Measurements from ENCODE around the gene AREG.

AREG gene

DNA sequence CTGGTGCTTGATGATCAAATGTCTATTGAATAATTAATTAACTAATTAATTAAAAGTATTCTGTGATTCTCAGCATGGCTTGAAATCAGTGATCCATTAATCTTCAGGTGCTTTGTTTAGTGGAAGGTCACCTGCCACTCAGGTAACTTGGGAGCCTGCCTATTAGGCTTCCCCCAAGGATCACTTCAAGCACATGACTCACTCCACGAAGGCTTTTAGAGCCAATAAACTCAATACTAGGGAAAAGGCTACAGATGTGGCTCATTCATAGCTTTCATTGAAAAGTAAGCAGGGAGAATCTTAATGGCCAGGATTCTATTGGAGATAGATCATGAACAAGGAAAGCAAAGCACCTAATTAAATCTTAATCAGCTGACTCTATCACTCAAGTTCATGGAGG is 21.3 kb downstream of the AREG start:
- no peak for DNase-seq

DNA sequence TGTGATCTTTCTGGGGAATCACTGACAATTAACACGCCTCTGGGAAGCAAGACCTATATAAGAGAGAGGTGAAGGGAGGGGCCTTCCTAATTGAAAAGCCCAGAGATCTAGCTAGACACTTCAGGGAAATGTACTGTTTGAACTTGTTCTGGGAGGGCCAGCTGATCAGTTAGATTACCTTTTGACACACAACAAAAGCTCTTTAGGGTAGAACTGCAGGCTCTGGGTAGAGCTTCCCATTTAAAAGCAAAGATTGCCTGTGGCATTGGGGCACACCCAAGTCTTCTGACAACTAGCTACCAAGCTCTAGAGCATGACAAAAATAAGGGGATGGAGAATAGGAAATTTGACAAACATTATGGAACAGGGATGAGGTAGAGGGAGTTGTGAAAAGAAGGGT is 26.3 kb downstream of the AREG start:
- no peak for DNase-seq

DNA sequence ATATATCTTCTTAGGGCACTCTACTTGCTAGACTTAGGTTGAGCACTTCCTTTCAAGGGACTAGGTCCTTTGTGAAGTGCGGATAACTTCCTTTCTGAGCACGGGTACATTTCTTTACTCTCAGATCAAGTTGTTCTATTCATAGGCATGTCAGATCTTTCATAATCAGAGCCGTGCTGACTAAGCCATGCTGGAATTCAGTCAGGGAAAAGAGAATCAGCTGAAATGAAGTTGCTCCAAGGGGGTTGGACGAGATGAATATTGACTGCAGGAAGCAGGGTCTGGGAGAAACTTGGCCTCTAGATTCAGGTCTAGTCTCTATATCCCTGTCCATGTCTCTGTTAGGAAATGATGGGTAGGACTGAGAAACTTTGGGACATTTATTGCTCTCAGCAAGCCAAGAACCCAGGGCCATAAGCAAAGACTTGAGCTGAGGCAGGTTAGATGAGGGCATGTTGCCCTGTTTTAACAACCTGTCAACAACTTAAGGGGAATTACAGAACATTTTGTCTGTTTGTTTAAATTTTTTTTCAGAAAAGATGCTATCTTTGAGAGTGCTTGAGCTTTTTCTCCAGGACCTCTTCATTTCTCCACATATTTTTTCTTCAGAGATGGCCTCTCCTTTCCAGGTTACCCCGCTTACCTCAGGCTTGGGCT is 28.3 kb downstream of the AREG start:
- DNase-seq, result no peak

- DNase-seq, result no peak
Measured at GRCh38 chr4:74474345-74475090, 29.6 kb downstream of the AREG start.

DNA sequence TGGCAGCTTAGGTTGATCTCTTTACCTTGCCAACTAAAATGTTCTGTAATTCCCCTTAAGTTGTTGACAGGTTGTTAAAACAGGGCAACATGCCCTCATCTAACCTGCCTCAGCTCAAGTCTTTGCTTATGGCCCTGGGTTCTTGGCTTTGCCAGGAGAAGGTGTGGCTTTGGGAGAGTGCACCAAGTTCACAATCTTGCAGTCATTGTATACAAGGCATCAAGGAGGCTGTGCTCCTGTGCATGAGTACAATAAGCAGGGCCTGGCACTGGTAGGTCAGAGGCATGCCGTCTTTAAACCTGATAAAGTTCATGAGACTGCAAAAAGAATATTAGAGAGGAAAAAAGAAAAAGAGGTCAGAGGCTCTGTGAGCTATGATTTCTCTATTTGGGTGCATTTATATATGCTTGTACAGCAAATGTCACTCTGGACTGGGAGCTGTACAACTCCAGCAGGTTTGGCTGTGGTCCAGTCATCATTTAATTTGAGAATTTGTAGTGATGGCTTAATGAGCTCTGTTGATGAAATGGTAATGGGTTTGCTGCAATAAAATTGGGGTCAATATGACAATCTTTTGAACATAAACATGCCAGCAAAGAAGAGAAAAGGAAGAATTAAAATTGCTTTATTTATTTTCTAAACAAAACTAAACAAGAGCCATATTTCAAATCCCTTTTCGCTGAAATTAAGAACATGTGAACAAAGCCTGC is 30.3 kb downstream of the AREG start:
- DNase-seq, result no peak

- DNase-seq, result no peak
Measured at GRCh38 chr4:74475946-74476345, 31.0 kb downstream of the AREG start.

DNA sequence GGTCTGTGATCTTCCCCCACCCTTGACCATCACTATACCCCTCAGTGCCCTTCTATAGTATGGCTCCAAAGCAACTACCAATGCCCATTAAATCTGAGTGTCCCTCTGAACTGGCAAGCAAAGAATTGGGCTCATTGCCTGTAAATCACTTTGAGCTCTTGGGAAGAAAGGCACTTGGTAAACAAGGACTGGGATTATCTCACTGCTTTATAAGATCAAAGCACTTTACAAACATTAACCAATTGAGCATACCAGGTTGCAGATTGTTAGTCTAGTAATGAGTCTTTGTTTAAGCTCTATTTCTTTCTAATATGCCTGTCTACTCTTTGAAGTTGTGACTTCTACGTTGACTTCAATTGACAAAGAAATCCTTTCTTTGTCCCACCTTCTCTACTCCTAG is 34.1 kb downstream of the AREG start:
- DNase-seq, result no peak

- no peak for DNase-seq
Measured at GRCh38 chr4:74480267-74480666, 35.3 kb downstream of the AREG start.

GRCh38 chr4:74481891-74482609 is 37.1 kb downstream of the AREG start:
- no peak for DNase-seq

DNA sequence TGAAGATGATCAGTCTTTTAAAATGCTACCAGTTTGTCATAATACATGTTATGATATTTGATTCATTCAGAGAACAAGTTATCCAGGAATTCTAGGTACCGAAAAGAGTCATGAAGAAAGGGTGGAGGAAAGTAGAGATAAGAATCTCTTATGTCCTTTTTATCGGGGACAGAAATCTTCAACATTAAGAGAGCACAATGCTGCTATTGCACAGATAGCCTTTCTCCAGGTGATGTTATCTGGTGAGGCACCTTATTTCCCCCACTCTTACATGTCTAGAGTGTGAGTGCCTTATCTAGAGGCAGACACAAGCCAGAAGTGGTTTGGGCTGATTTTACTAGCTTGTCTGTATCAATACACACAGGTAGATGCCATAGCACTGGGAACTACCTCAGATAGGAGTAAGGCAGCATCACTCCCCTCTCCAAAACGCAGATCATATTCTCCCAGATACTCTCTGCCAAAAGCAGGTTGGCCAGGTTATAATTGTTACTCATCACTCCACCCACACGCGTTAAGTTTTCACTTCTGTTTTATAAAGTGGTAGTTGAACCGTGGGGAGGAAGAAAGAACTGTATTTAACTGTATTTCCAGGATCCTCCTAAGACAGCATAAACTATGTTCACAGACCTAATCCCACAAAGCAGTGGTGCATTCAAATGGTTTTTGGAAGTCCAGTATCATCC is 38.4 kb downstream of the AREG start:
- DNase-seq, result no peak

DNA sequence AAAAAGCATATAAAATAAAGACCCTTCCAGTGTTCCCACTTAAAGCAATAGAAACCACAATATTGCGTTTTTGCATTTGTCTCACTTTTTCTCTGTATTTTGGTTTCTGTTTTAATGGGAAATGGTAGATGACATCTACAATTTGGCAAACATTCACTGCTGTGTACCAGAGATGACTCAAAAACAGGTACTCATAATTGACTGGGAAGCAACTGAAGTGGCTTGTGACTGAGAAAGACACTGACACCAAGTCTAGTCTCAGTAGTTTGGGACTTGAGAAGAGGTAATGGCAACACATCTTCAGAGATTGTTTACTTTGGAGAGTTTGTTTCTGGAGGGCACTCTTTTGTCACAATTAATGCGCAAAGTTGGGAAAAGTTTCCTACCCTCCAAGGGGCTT is 42.0 kb downstream of the AREG start:
- no peak for DNase-seq

DNA sequence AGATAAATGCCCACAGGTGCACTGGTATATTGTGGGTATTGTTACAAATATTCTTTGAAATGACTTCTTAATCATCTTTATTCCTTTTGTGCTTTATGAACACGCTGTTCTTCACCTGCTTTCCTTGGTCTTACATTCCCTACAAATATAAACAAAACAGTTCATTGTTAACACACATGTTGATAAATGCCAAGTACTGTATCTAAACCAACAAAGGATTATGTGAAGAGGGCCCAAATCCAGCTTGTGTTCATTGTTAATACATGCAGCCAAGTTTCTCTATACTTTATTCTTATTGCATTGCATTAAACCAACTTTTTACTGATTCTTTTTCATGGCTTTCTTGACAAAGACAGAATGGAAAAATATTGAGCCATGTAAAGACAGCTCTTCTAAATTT is 42.8 kb downstream of the AREG start:
- DNase-seq, result no peak

DNA sequence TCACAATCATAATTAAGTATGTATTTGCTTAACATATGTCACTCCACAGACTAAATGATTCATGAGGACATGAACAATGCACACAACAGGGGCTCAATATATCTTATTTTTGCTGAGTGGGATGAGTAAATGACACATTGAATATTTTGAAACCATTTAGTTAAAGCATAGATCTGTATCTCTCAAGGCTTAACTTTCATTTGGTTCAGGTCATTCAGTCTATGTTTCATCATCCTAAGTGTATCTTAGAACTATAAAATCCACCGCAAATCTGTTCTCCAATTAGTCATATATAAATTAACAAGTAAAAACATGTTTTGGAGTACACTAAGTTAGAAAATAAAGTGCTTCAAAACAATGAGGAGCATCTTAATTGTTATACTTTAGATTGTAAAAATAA is 45.8 kb downstream of the AREG start:
- DNase-seq, result no peak

DNA sequence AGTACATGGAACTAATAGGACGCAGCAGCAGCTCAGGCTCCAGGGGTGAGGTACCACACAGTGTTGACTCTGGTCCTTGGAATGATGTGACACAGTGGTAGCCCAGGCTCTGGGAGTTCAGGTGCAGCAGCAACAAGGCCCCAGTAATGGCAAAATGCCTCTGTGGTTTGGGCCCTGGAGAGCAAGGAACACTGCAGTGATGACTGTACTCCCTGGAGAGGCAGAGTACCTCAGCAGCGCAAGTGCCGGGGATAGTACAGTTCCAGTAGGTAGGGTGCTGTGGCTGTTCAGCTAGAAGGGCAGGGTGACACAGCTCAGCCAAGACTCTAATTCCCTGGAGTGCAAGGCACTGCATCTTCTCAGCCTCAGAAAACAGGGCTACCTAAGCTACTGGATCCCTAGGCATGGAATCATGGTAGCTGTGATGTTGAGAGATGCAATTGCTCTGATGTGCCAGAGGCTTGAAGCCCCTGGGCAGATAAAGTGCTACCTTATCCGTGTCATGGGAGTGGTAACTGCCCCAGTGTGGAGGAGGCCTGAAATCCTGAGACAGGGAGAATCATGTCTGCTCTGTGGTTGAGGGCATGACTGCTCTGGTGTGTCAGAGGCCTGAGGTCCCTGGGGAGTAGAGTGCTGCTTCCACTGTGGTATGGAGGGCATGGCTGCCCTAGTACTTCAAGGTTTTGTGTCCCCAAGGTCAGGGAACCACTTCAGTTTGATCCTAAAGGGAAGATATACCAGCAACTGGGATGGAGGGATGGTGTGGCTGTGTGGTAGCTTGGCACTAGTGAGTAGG is 55.2 kb downstream of the AREG start:
- no peak for DNase-seq

DNA sequence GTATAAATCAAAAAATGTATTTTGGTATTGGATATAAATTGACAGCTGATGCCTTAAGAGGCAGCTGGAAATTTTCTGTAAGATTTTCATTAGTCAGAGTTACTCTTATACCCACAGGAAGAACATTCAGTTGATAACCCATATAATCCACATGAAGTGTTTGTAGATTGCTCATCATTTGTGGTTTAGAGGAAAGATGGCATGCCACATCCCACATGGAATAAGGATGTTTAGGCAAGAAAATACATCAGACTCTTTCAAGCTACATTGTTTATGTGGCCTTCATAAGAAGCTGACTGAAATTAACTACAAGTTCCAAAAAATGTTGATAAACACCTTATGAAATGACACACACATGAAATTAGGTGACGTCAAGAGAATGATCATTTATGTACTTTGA is 56.6 kb downstream of the AREG start:
- DNase-seq, result no peak

DNA sequence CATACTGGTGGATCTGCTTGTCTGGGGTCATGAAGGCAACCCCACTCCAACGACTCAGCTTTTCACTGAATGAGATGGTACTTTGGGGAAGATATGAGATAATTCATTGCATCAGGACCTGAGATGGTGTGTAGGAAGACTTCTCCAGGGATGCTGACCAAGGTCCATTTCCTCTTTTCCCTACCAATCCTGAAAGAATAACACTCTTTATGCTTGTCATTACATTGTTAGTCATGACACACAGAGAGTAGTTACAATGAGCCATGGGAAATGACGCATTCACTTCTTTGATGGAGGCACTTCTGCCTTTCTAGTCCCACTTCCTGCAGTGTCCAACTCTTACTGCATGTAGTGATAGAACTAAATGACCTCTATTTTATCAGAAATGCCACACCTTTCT is 58.6 kb downstream of the AREG start:
- DNase-seq, result no peak

GRCh38 chr4:74504212-74504611 is 59.3 kb downstream of the AREG start:
- DNase-seq, result no peak

Data from stimulated activated CD4-positive, alpha-beta T cell treated with anti-CD3 and anti-CD28 coated beads, Interleukin-15, amount 100 ng/mL, for 24 hours (primary cell).